HS-5 (cell line): ENCODE measurements around the gene SOX12.
A peak's percentile ranks its signal among the peaks of the same experiment; 100 is the strongest.

ENCODE experiments used
- DNase-seq: peaks from one replicate; pipeline ENCODE4 v3.0.0-alpha.2; 2012; ENCODE audit warnings: low read depth

SOX12 gene

DNA sequence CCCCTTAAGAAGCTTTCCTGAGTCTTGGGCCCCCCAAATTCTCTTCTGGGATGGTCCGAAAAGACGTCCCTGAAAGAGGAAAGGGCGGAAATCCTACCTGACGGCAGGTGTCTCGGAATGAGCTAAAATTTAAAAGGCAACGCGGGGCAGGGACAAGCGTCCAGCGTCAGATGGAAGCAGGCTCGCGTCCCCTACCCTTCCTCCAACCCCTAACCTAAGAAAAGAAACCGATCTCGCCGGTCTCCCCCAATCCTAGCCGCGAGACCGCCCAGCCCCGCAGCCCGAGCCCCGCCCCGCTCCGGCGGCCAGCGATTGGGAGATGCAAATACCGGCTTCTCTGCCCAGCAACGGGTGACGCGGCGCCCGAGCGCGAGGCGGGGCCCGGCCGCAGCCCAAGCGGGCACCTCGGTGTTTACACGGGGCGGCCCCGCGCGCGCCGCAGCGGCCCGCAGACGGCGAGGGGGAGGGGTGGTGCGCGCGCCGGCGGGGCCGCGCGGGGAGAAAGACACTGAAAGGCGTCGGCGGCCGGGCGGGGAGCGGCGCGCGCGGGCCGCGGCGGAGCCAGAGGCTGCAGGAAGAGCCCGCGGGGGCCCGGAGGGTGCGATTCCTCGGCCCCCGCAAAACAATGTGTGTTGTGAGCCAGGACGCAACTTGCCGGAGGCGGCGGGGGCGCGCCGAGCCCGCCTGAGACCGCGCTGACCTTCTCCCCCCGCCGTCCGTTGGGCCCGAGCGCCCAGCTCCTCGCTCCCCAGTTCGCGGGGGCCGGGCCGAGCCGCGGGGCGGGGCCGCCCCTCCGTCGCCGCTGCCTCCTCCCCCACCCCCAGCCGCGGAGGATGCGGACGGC is at the start of gene SOX12:
Gene SOX12, plus strand, starts transcription at position 508 of the 844 bp plus-strand sequence. CDS start 373 bp downstream, outside the sequence.
- DNase-seq, result no peak

DNA sequence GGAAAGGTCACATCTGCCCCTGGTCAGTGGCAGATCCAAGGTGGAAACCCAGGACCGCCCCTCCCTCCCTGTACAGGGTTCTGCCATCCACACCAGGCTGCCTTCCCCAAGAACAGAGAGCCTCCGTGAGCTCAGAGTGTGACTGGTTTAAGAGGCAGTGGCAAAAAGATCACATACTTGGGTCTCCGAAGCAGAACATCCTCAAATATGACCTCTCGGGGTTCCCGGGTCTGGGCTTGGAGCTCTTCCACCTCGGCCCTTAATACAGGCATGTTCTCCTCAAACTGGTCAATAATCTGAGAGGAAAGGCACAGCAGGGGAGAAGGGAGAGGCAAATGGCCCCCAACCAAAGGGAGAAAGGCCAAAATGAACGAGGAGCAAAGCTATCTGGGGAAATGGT is 49.6 kb upstream of the SOX12 start:
- no peak for DNase-seq

DNA sequence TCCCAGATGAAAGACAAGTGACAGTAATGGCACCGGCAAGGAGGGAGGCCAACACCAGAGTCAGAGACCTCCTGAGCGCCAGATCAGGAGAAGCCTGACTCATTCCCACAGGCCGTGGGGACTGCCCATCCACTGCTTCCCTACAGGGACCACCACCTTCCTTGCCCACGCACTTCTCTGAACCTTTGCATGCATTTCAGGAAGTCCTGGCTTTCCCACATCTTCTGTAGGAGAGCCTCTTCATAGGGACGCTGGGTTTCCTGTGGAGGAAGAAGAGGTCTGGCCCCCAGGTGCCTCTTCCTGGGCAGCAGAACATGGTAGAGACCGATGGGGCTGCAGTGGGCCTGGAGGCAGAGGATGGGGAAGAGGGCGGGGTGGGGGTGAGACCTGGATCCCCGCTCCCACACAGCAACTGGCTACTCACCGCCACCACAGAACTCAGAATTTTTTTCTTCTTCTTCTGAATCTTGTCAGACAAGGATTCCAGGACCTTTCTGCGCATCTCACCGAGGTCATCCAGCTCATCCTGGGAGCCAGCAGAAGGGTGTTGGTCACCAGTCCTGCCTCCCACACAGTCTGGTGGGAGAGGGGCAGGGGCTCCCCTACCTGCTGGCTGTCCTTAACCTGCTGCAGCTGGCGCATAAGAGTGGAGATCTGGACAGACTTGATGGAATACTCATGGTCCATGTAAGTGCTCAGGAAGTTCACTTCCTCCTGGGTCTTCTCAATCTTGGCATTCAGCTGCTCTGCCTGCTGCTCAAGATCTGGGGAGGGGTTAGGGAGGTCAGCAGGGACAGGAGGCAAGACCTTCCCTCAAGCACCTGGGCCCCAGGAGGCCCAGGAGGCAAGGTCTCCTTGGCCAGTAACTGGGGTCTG is 48.5 kb upstream of the SOX12 start:
- no peak for DNase-seq

DNA sequence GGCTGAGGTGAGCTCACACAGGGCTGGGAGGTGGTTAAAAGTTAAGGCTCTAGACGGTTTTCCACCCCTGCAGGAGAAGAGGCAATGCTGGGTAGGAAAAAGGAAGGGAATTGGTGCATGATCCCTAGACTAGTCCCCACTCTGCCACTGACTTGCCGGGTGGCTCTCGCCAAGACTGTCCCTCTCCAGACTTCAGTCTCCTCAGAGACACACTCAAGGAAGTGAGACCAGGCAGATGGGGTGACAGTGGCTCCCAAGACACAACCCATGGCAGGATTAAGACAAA is 47.9 kb upstream of the SOX12 start:
- DNase-seq, result no peak

DNA sequence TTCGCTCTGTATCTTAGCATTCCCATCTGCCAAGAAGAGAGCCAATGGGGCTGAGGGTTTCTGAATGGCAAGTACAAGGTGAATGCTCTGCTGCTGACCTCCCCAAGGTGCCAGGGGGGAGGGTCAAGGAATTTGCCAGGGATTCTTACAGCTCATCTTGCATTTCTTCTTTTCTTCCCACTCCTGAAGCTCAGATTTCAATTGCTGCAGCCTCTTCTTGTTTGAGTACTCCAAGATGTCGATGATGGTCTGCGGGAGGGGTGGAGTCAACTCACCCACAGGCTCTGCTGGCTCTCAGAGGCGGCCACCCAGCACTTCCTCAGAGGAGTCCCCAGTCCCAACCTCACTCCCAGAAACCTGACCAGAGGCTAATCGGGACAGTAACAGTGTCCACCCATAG is 47.2 kb upstream of the SOX12 start:
- no peak for DNase-seq

DNA sequence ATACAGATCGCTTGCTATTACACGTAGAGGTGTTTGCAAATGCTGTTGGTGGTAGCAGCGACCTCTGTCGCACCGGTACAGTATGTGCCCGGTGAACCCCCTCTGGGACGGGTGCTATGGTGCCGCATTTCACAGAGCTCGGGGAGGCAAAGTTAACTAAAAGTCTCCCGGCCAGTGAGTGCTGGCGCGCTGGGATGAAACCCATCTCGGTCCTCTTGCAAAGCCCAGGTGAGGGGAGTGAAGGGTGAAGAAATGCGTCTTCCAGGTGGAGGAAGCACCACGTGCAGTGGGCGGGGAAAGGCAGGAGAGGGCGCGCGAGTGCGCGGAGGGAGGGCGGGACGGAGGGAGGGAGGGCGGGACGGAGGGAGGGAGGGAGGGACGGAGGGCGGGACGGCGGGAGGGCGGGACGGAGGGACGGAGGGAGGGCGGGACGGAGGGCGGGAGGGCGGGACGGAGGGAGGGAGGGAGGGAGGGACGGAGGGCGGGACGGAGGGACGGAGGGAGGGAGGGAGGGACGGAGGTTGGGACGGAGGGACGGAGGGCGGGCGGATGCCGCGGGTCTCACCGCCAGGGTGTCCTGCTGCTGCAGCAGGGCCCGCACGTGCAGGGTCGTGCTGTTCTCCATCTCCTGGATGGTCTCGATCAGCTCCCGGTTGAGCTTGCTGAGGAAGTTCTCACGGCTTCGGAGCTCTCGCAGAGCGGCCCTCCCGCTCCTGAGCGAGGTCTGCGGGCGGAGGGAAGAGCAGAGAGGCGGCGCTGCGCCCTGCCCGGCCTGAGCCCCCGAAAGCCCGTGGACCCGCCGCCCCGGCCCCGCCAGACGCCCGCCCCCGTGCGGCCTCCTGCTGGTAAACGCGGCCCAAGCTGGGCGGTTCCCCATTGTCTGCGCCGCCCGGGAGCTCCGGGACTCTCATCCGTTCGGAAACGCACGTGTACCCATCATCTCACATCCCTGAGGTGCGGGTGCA is 46.5 kb upstream of the SOX12 start:
- DNase-seq, result no peak

DNA sequence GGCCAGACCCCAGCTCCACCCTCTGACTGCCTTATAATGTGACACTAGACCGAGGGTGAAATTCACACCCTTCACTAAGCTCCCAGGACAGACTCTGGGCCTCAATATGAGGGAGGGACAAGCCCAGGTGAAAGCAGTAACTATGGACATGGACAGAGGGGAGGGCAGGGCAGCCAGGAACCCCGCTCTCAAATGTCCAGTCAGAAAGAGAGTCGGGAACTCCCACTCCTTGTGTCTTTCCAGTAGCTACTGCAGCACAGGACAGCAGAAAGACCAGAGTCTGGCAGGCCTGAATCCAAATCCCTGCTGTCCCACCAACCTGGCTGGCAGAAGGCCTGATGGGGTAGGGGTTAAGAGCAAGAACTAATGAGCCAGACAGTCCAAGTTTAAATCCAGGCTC is 41.2 kb upstream of the SOX12 start:
- DNase-seq, result no peak

DNA sequence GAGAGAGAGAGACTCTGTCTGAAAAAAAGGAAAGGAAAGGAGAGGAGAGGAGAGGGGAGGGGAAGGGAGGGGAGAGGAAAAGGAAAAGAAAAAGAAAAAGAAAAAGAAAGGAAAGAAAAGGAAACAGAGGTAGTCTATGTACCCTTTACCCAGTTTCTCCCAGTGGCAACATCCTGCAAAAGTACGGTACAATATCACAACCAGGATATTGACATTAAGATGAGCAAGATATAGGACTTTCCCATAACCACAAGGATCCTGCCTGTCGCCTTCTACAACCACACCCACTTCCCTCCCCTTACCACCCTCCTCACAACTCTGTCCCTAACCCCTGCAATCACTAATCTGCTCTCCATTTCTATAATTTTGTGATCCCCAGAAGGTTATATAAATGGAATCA is 38.8 kb upstream of the SOX12 start:
- no peak for DNase-seq

DNA sequence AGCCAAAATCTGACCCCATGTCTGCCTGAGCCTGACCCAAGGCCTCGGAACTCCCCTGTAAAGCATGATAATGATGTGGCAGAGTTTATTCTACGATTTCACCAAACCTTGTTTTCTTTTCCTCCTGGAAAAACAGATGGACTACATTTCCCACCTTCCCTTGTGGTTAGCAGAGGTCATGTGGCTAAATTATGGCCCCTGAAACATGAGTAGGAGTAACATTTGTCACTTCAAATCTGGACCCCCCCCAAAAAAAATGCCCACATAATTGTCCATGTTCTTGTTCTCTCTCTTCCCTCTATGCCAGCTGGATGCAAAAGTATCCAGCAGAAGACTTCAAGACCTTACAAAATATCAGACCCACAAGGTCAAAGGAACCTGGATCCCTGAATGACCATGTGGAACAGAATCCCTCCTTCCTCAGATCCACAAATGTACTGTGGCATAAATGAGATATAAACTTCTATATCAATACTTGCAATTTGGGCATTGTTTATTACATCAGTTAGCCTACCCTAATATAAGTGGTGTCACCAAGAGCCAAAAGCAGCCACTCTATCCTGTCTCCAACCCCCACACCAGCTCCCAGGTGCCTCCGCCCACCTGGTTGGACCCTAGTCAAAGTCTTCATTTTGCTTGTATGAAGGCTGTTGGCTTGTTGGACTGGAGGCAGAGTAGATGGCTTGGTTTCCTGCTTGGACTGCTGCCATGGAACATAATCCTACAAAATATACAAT is 36.2 kb upstream of the SOX12 start:
- DNase-seq, result no peak

DNA sequence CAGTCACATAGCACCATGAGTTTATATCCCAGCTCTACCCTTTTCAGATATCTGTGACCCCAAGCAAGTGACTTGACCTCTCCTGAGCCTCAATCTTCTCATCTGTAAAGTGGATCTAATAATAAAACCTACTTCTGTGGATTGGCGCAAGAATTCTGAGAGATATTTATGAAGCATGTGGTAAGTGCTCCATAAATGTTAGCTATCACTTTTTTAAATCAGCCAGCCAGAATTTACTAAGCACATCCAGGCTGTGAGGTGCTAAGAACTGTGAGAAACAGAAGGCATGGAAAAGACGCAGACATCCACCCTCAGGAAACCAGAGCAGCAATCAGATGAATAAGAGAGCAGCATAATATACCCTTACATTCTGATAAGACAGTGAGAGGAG is 35.7 kb upstream of the SOX12 start:
- no peak for DNase-seq

DNA sequence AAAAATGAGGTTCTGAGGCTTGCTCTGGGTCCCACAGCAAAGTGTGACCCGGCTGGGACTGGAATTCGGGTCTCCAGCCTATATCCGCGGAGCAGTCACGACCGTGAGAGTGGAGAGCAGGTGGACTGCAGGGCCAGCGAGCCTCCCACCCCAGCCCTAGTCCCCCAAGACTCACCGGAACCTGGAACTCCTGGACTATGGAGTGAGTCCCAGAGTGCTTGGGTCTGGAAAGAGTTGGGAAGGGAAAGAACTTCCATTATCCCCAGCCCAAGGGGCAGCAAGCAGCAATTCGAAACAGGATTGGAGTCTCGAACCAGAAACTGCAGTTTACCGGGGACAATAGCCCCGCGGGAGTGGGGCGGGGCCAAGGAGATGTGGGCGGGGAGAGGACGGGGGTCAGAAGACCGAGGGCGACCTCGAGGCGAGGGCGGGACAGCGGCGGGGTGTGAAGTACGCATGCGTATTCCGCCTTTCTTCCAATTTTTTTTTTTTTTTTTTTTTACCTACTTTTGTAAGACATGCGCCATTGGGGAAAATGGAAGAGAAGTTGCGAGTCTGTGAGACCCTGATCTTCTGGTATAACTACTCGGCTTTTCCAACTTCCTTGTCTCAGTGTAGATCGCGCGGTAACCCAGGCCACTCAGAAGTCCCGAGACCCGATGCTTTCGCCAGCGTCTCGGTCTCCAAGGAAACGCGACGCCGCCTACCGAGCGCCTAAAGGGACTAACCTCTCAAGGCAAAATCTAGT is 35.1 kb upstream of the SOX12 start, which contains the start of gene C20orf96:
Gene C20orf96, minus strand, starts transcription at position 667 of the 748 bp plus-strand sequence. Its CDS starts 140 bp downstream, at position 527.
- DNase-seq, result peak; percentile 92

DNA sequence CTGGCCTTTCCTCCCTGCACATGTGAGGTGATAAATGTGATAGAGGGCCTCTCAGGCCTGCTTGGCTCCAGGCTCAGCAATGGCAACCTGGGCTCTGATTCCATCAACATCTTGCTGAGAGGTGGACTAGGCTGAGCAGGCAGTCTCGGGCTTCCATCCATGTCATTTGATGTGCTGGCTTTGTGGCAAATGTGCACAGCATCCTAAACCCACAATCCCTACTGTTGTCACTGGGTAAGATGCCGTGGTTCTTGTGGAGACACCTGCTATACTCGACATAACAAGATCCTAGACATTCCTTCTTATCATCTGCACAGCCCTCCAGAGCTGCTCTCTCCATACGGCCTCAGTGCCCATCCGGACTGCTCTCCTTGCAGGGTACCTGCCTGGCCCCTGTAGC is 30.8 kb upstream of the SOX12 start:
- no peak for DNase-seq

DNA sequence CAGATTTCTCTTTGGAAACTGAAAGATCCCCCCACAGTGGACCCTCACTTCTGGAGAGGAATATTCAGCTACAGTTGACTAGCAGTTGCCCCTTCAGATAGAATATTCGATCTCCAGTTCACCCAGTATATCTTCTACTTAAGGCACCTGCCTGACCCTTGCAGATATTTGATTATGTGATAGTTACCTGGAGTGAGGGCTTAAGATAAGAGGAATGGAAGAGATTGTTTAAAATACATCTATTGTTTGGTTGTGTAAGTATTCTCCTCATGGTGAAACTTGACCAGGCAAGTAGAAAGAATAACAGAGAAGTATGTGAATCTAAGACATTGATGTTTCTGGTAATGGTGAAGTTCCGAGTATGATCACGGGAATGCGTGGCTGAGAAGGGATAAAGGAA is 29.5 kb upstream of the SOX12 start:
- no peak for DNase-seq

DNA sequence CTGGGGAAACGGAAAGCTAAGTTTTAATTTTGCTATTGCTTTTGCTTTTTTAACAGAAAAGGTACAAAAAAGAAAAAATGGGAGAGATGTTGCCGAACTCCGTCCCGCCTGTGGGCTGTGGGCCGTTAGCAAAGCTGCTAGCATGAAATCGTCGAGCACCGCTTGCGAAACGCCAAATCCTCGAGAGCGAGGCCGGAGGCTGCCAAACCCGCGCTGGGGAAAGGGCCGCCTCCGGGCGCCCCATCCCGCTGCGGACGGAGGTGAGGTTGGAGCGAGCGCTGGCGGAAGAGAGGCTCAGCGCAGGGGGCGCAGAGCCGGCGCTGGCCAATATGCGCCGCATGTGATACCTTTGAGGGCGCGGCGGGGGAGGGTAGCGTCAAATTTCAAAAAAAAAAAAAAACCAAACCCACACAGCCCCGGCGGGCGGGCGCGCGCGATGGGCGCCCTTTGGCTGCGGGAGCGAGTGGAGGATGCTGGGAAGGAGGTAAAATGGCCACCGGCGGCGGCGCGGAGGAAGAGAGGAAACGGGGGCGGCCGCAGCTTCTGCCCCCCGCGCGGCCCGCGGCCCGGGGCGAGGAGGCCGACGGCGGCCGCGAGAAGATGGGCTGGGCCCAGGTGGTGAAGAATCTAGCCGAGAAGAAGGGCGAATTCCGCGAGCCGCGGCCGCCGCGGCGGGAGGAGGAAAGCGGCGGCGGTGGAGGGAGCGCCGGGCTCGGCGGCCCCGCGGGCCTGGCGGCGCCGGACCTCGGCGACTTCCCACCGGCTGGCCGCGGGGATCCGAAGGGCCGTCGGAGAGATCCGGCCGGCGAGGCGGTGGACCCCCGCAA is 28.0 kb upstream of the SOX12 start, which contains the start of gene ZCCHC3:
Gene ZCCHC3, plus strand, starts transcription at position 473 of the 827 bp plus-strand sequence. Its CDS starts 17 bp downstream, at position 490.
- peak; percentile 77 for DNase-seq

DNA sequence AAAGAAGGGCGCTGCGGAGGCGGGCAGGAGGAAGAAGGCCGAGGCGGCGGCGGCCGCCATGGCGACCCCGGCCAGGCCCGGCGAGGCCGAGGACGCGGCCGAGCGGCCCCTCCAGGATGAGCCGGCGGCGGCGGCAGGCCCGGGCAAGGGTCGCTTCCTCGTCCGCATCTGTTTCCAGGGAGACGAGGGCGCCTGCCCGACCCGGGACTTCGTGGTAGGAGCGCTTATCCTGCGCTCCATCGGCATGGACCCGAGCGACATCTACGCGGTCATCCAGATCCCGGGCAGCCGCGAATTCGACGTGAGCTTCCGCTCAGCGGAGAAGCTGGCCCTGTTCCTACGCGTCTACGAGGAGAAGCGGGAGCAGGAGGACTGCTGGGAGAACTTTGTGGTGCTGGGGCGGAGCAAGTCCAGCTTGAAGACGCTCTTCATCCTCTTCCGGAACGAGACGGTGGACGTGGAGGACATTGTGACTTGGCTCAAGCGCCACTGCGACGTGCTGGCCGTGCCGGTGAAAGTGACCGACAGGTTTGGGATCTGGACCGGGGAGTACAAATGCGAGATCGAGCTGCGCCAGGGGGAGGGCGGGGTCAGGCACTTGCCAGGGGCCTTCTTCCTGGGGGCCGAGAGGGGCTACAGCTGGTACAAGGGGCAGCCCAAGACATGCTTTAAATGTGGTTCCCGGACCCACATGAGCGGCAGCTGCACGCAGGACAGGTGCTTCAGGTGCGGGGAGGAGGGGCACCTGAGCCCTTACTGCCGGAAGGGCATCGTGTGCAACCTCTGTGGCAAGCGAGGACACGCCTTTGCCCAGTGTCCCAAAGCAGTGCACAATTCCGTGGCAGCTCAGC is 27.2 kb upstream of the SOX12 start:
- peak; percentile 58 for DNase-seq

DNA sequence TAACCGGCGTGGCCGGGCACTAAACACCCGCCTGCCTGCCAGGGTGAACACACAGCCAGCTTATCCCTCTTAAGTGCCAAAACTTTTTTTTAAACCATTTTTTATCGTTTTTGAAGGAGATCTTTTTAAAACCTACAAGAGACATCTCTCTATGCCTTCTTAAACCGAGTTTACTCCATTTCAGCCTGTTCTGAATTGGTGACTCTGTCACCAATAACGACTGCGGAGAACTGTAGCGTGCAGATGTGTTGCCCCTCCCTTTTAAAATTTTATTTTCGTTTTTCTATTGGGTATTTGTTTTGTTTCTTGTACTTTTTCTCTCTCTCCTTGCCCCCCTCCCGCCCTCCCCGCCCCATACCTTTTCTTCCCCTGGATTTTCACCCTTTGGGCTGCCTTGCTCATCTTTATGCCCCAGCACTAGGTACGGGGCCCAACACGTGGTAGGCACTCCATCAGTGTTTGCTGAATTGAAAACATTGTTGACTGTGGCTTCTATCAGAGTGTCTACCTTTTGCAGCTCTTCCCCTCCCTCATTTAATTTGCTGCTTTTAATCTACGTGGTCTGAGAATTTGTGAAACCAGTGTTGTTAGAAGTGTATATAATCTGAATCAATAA is 26.5 kb upstream of the SOX12 start:
- no peak for DNase-seq

DNA sequence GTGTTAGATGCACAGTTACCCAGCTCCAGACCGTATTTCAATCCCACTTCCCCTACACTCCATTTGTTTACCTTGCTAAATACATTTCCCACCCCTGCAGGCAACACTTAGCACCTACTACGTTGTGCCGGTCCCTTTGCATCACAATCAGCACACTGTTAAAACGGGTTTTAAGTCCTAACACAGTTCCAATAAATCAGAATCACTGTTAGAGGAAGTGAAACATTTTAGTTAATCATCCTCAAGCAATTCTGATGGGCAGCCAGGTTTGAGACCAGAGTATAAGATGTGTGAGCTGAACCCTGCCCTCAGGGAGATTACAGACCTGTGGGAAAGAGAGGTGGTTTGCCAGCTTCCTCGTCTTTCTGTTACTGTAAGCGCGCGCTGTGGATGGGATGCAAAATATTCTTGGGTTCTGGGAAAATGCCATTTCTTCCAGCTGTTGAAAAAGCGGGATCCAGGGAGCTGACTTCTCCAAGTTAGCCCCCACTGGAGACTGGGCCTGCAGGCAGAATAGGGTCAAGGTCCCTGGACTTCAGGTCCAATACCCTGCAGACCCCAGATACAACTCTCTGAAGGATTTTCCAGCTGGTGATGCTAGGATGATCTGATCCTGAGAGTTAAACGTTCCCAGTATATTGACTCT is 24.9 kb upstream of the SOX12 start:
- DNase-seq, result no peak
